HFF-Myc (cell line): Measurements from ENCODE around the gene FAM83C.
A peak's percentile ranks its signal among the peaks of the same experiment; 100 is the strongest.
"Not testable (repeated sequence)": the region's sequence is repeated elsewhere in the genome, so short reads cannot be mapped to it uniquely, and the experiment has no call there.

Experiments used
- DNase-seq: peaks from one replicate; pipeline ENCODE4 v3.0.0-alpha.2; 2011; ENCODE audit warnings: low read depth; ENCODE audit errors: extremely low read depth
- H3K4me3 ChIP-seq: replicated peaks from 2 replicates; pipeline ENCODE4 v1.5.1; 2011; ENCODE audit warnings: low read depth, mild to moderate bottlenecking, control low read depth, low read length
- CTCF ChIP-seq: IDR thresholded peaks from 2 replicates; pipeline ENCODE4 v1.5.1; 2012; ENCODE audit warnings: mild to moderate bottlenecking, low read depth, low read length, control low read depth; ENCODE audit errors: missing control alignments

The FAM83C gene

GRCh38 chr20:35318502-35319157, 26.4 kb upstream of the FAM83C start:
- H3K4me3 ChIP-seq = no peak overlapping the region
- TF ChIP-seq CTCF = no peak
- peak; percentile 79 for DNase-seq

GRCh38 chr20:35317416-35318210, 25.4 kb upstream of the FAM83C start:
- no peak for TF ChIP-seq CTCF

GRCh38 chr20:35316086-35316485, 23.9 kb upstream of the FAM83C start:
- no peak for DNase-seq
- H3K4me3 ChIP-seq = no peak overlapping the region
- TF ChIP-seq CTCF = no peak

More at GRCh38 chr20:35317416-35318210, 25.4 kb upstream of the FAM83C start:
- no peak overlapping the region for H3K4me3 ChIP-seq
- DNase-seq = no peak

- DNase-seq, H3K4me3 ChIP-seq: not testable (repeated sequence)
Measured at GRCh38 chr20:35315632-35316020, 23.4 kb upstream of the FAM83C start.

- no peak for TF ChIP-seq CTCF
Measured at GRCh38 chr20:35314816-35315631, 22.8 kb upstream of the FAM83C start.

GRCh38 chr20:35312318-35312717, 20.1 kb upstream of the FAM83C start:
- H3K4me3 ChIP-seq = no peak overlapping the region
- DNase-seq = peak; percentile 96
- TF ChIP-seq CTCF = no peak

More at GRCh38 chr20:35314816-35315631, 22.8 kb upstream of the FAM83C start:
- DNase-seq = no peak
- H3K4me3 ChIP-seq = no peak overlapping the region

- no peak for TF ChIP-seq CTCF
- H3K4me3 ChIP-seq = no peak overlapping the region
- no peak for DNase-seq
Measured at GRCh38 chr20:35311822-35312221, 19.6 kb upstream of the FAM83C start.
